Measurements from ENCODE around the gene DEGS2. TPM values are rescaled to one million over a fixed set of nuclear protein-coding genes. Genes with fewer than 3 reads are reported as not detected.
A peak's percentile ranks its signal among the peaks of the same experiment; 100 is the strongest.

DEGS2 gene
- total RNA-seq, 1 experiment from 2014 or later: 1.6 TPM

Small RNA genes within 50 kb of the gene (microRNA-seq; reads per million reads assigned to microRNA genes)
- gene MIR151B (ENCODE audit: unreplicated experiment) (29.3 reads per million, percentile 50 among the genes with 10 or more reads in this experiment), gene MIR342 (ENCODE audit: unreplicated experiment) (404 reads per million, percentile 77 among the genes with 10 or more reads in this experiment)

Other genes with a start within 250 kb of the DEGS2 start
- 26.5 and 31.7 TPM in 2 replicates for gene EVL, start 94.2 kb downstream of the DEGS2 start, total RNA-seq (2014; rRNA removed)
- gene YY1, start 79.5 kb upstream of the DEGS2 start, total RNA-seq (2014; rRNA removed): 64.1 and 88.4 TPM in 2 replicates
- 52.8 and 53.9 TPM in 2 replicates for gene SLC25A29, start 146.8 kb upstream of the DEGS2 start, total RNA-seq (2014; rRNA removed)
- gene SLC25A47, start 163.7 kb upstream of the DEGS2 start, total RNA-seq (2014; rRNA removed): 0.07 TPM in 1 of 2 replicates, not detected in the other
- gene WDR25, start 216.8 kb upstream of the DEGS2 start, total RNA-seq (2014; rRNA removed): 8.3 and 13.0 TPM in 2 replicates

All from PC-3 (cell line).